HG03469 (cell line): ENCODE measurements around the gene THSD7A.

Experiments
- ATAC-seq: cut with Tn5 transposase; IDR thresholded peaks from one replicate; pipeline ENCODE4 v1.9.1; 2021; ENCODE audit warnings: mild to moderate bottlenecking, moderate library complexity, moderate number of reproducible peaks; ENCODE audit not compliant: unreplicated experiment

THSD7A gene

GRCh38 chr7:11642276-11642675, 189.7 kb downstream of the THSD7A start:
- no peak for ATAC-seq

- ATAC-seq, result no peak
Observed at GRCh38 chr7:11638011-11638774, 193.8 kb downstream of the THSD7A start.

GRCh38 chr7:11636274-11636673, 195.7 kb downstream of the THSD7A start:
- ATAC-seq, result no peak

GRCh38 chr7:11633310-11633709, 198.7 kb downstream of the THSD7A start:
- no peak for ATAC-seq

GRCh38 chr7:11630355-11630754, 201.6 kb downstream of the THSD7A start:
- no peak for ATAC-seq

GRCh38 chr7:11625669-11626068, 206.3 kb downstream of the THSD7A start:
- no peak for ATAC-seq

DNA sequence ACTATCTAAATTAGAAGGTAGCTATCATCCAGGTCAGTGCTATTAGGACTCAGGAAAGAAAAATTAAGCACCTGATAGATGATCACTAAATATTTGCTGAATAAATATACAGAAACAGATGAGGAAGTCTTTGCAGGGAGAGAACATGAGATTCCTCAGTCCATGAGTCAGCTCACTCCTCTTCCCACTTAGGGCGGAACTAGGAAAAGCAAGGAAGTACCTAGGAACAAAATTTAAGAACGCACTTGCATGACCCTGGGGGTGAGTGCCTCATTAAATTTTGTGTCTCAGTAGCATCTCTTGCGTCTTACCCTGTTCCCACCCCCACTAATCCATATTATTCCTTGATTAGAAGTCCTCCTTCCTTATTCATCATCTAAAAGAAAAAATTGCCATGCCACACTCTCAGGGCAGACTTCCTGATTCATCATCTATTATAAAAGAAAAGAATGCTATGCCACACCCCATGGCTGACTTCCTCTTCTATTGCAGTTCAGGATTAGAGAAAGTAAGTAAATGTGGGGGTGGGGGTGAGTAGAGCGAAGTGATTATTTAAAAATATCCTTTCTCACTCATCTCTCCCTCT, 208.8 kb downstream of the THSD7A start:
- no peak for ATAC-seq

GRCh38 chr7:11620406-11621253, 211.4 kb downstream of the THSD7A start:
- no peak for ATAC-seq

GRCh38 chr7:11616466-11616865, 215.5 kb downstream of the THSD7A start:
- ATAC-seq, result no peak

DNA sequence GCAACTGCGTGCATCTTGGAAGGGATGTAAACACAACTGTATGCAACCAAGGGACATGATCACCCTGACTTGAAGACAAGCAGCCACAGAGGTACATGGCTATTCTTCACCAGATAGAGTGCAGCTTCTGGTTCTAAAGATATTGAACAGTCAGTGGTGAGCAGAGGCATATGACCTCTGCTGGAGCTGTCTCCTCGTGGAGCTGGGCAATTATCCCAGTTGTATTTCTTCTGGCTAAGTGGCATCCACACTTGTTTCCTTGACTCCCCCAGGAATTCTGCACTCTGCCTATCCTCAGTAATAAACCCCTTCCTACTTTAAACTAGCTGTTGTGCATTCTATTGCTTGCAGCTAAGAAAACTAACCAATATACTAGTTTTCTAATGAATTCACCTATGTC, 216.8 kb downstream of the THSD7A start:
- ATAC-seq, result no peak

DNA sequence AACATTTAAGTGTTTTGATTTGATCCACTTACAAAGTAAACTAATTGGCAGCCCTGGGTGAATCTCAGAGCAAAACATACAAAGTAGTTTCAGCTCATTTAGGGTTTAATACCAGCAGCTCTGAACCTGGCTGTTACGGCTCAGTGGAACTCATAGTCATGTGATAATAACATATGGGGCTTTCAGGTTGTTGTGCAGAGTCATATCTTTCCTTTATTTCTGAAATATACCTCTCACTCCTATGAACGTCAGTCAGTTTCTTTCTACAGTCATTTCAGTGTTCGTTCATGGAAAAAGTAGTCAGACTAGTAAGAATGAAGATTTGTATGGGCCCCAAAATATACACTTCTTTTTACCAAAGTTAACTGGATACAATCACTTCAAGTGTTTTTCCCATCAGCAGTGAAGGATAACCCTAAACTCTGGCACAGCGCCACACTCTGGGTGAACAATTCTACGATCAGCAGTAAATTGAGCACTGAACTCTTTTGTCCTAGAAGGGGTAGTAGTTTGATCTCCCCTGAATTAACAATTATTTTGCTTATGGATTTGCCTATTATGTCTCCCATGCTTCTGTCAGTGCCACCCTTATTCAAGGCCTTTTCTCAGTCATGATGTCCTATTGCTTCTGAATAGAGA, 218.6 kb downstream of the THSD7A start:
- ATAC-seq, result peak; percentile 91

DNA sequence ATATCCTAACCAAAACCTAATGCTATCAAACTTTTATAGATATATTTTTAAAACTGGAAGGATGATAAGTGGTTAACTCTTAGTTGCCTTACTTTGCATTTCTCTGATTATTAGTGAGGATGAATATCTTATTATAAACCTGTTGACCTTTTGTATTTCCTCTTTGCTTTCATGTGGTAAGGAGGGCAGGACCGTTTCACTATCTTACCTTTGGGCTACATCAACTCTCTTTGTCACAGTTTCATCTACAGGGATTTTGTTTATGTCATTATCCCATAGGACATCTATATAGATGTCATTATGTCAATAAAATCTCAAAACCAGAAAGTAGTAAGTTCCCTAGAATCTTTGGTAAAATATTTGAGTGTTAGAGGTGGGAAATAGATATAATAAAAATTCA, 219.3 kb downstream of the THSD7A start:
- peak; percentile 24 for ATAC-seq

DNA sequence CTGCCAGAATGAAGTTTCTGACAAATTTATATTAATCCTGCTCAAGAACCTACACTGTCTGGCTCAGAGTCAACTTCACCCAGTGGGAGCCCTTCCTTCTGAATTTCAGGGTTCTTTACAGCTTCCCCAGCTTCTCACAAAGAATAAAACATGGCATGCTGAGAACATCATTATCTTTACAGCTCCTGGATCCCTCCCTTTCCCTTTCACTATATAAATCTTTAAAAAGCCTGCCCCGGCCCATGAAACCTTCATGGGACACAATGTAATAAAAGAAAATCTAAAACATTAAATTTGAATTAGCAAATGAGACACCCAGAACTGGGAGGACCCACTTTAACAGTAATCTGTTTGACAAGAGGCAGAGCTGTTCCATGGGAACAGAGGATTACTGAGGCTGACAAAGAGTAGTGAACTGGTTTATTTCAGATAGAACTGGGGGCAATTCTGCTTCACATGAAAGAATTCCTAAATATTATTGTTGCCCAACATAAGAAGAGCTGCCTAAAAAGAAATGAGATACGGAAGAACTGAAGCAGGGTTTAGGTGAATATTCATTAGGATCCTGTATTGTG, 222.8 kb downstream of the THSD7A start:
- ATAC-seq, result no peak

DNA sequence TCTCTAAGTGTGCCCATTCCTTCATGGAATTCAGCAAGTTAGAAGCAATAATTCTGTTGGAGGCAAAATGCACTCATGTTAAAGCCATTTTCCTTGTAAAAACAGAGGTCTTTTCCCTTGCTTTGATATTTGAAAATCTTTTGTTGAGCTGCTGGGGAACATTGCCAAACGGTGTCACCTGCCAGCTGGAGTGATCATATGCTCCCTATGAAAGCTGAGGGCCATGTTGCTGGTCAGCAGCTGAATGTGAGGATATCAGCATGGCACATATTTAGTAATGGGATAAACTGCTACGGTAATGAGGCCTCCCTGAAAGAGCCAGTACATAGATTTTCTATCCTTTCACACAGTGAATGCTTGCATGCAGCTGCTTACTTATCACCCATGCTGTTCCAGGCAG, 224.3 kb downstream of the THSD7A start:
- no peak for ATAC-seq

DNA sequence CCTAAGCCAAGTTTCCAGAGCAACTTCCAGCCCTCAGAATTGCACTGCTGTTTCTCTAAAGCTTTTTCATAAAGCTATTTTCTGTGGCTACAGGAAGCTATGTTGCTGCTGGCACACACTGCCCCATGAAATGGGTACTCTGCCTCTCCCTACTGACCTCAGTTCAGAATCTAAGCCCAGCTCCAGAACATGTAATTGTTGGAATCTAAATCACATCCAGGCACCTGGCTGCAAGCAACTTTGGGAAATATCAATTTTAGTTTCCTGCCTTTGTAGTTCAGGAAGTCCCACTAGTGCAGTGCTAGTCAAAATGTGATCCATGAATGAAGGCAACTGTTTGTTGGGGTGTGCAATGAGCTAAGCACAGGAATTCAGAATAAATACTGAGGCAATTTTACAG, 226.2 kb downstream of the THSD7A start:
- ATAC-seq, result no peak

GRCh38 chr7:11604505-11604904, 227.5 kb downstream of the THSD7A start:
- no peak for ATAC-seq

GRCh38 chr7:11601761-11602160, 230.2 kb downstream of the THSD7A start:
- no peak for ATAC-seq

GRCh38 chr7:11593322-11593721, 238.7 kb downstream of the THSD7A start:
- ATAC-seq, result no peak

GRCh38 chr7:11592699-11593098, 239.3 kb downstream of the THSD7A start:
- no peak for ATAC-seq

- no peak for ATAC-seq
Observed at GRCh38 chr7:11591943-11592342, 240.1 kb downstream of the THSD7A start.

- ATAC-seq, result no peak
Observed at GRCh38 chr7:11591055-11591633, 240.9 kb downstream of the THSD7A start.
